ENCODE measurements around the gene POU4F1.

Gene POU4F1

DNA sequence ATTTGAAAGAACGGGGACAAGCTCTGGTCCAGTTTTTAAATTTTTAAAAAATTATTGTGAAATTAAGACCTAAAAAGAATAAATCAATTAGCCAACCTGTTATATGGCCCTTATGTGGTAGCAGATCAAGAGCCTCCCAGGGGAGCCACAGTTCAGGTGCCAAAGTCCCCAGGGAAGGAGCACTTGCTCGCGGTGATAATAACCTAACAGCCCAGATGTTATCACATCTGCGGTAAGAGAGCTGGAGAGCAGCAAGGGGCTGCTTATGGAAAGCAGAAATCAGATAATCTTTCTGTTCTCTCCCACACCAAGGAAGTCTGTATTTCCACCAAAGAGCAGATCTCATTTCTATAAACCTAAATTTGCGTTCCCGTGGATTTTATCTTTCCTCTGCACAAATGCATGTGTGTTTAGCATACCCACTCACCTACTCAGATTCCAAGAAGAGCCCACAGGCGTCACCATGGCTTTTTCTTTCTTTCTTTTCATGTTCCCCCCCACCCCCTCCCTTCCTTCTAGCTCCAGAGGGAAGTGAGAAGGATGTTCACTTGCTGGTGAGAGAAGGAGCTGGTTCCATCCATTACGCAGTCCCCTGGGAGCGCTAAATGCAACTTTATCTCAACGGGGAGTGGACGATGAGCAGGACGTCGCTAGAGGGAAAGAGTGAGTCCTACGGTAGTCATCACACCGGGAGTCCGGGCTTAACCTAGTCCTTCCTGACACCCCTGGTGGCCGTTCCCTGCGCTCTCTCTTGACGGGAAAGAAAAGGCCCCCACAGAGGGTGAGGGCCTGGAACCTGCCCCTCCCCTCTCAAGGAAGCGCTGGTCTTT is 1.6 kb upstream of the POU4F1 start:
- H3K27ac ChIP-seq (ENCODE audit: low read length) = no peak overlapping the region
- H3K4me1 ChIP-seq (ENCODE audit: control insufficient read depth in 1 of 2, insufficient read depth in 2 of 2, low read length in 2 of 2) = peaks cover 0 to 57% of the 10 kb centered on the region in 2 donors
- H3K9me3 ChIP-seq (ENCODE audit: control insufficient read depth in 1 of 2, low read length in 2 of 2) = no peaks in the 10 kb centered on the region
- H3K36me3 ChIP-seq (ENCODE audit: control insufficient read depth in 1 of 2, insufficient read depth in 2 of 2, low read length in 2 of 2) = no peaks in the 10 kb centered on the region
- peaks cover 90% of the 10 kb centered on the region for H3K27me3 ChIP-seq (ENCODE audit: low read depth, low read length)
- no peak overlapping the region for H3K4me3 ChIP-seq (ENCODE audit: low read depth in 1 of 2, low read length in 2 of 2)

DNA sequence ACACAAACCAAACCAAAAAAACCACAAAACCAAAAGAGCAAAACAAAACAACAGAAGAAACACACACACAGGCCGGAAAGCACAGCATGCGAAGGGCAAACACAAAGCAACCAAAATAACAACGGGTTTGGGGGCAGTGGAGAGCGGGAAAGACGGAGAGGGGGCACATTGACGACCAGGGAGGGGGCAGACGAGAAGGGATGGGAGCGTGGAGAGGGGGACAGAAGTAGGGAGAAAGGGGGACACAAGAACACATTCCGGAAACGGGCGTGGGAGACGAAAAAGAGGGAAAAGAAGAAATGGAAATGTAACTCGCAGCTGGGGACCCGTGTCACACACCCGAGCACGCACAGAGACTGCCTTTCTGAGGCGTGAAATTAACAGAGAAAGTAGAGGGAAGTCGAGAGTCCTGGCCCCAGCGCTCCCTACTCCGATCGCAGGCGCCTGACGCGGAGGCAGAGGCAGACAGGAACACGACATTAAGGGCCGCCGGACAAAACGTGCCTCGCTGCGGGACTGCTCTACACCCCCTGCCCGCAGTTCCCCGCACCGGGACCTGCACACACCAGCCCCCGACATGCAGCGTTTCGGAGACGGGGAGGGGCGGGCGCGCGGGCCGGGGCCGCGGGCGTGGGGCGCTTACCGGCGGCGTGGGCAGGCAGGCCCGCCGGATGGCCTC is 652 bp downstream of the POU4F1 start:
- H3K27ac ChIP-seq (ENCODE audit: low read length) = no peak overlapping the region
- H3K36me3 ChIP-seq (ENCODE audit: control insufficient read depth in 1 of 2, insufficient read depth in 2 of 2, low read length in 2 of 2) = no peaks in the 10 kb centered on the region
- H3K4me1 ChIP-seq (ENCODE audit: control insufficient read depth in 1 of 2, insufficient read depth in 2 of 2, low read length in 2 of 2) = peaks cover 0 to 34% of the 10 kb centered on the region in 2 donors
- peaks cover 91% of the 10 kb centered on the region for H3K27me3 ChIP-seq (ENCODE audit: low read depth, low read length)
- peak overlapping the region; percentile 7 to 59 for H3K4me3 ChIP-seq (ENCODE audit: low read depth in 1 of 2, low read length in 2 of 2)
- peaks cover 0 to 5% of the 10 kb centered on the region in 2 donors for H3K9me3 ChIP-seq (ENCODE audit: control insufficient read depth in 1 of 2, low read length in 2 of 2)

DNA sequence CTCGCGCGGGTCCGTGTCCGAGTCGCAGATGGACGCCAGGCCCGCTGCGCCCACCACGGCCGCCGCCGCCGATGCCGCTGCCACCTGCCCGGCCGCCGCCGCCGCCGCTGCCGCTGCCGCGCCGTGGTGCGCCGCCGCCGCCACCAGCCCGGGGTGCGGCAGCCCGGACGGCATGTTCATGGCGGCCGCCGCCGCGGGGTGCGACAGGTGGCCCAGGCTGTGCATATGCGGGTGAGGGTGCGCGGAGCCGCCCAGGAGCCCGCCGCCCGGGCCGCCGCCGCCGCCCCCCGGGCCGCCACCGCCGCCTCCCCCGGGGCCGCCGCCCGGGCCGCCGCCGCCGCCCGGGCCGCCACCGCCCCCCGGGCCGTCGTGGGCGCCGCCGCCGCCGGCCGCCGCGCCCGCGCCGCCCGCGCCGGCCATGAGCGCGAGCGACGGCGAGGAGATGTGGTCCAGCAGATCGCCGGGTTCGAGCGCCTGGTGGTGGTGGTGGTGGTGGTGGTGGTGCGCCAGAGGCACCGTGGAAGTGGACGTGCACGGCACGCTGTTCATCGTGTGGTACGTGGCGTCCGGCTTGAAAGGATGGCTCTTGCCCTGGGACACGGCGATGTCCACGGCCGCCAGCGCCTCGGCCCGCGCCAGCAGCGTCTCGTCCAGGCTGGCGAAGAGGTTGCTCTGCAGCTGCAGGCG is 1.3 kb downstream of the POU4F1 start:
- Histone ChIP-seq H3K9me3 (ENCODE audit: control insufficient read depth in 1 of 2, low read length in 2 of 2) (peaks cover 0 to 5% of the 10 kb centered on the region in 2 donors), H3K4me3 (ENCODE audit: low read depth in 1 of 2, low read length in 2 of 2) (peak overlapping the region in 1 of 2 donors; percentile 59), H3K36me3 (ENCODE audit: control insufficient read depth in 1 of 2, insufficient read depth in 2 of 2, low read length in 2 of 2) (no peaks in the 10 kb centered on the region), H3K27ac (ENCODE audit: low read length) (no peak overlapping the region), H3K27me3 (ENCODE audit: low read depth, low read length) (peaks cover 91% of the 10 kb centered on the region), H3K4me1 (ENCODE audit: control insufficient read depth in 1 of 2, insufficient read depth in 2 of 2, low read length in 2 of 2) (peaks cover 0 to 30% of the 10 kb centered on the region in 2 donors)

DNA sequence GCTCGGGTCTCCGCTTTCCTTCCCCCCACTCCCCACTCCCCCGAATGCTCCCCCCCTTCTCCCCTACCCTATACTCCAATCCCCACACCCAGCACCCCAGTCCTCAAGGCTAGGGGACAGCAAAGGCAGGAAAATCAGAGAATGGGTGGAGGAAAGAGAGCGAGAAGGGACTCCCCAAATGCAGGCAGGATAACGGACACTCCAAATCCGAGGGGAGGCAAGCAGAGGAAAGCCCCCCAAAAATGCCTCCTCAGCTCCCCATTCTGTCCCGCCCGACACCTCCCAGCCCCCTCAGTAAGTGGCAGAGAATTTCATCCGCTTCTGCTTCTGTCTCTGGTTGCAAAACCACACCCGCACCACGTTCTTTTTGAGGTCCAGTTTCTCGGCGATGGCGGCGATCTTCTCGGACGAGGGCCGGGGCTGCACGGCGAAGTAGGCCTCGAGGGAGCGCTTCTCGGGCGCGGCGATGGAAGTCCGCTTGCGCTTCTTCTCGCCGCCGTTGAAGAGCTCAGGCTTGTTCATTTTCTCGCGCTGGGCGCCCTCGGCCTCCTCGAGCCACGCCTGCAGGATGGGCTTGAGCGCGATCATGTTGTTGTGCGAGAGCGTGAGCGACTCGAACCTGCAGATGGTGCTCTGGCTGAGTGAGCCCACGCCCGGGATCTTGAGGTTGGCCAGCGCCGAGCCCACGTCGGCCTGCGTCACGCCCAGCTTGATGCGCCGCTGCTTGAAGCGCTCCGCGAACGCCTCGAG is 2.1 kb downstream of the POU4F1 start:
- Histone ChIP-seq H3K27ac (ENCODE audit: low read length) (no peak overlapping the region), H3K27me3 (ENCODE audit: low read depth, low read length) (peaks cover 91% of the 10 kb centered on the region), H3K4me1 (ENCODE audit: control insufficient read depth in 1 of 2, insufficient read depth in 2 of 2, low read length in 2 of 2) (peaks cover 0 to 33% of the 10 kb centered on the region in 2 donors), H3K36me3 (ENCODE audit: control insufficient read depth in 1 of 2, insufficient read depth in 2 of 2, low read length in 2 of 2) (no peaks in the 10 kb centered on the region), H3K4me3 (ENCODE audit: low read depth in 1 of 2, low read length in 2 of 2) (peak overlapping the region in 1 of 2 donors; percentile 14), H3K9me3 (ENCODE audit: control insufficient read depth in 1 of 2, low read length in 2 of 2) (peaks cover 0 to 5% of the 10 kb centered on the region in 2 donors)

DNA sequence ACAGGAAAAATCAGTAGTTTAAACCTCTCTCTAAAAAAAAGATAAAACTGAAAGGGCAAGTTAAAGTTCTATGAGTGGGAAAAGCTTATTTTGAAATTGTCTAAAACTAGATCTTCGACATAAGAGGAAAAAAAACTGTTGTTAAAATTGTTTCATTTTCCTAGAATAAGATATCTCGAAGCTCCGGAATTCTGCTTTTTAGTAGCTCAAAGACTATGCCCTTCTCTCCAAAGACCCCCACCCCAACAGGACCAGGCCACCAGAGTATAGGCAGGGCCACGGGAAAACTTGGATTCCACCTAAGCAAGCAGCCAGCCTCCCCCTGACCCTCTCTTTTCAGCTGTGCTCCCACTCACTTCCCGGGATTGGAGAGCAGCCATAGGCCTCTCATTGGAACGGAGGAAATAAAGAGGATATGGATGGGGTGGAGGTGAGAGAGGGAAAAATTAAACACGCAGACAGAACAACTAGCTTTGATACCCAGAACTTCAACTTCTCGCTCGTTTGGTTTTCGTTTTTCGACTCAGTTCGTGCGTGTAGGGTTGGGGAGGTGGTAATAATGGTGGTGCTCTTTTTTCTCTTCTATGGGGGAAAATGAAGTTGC is 3.0 kb downstream of the POU4F1 start:
- Histone ChIP-seq H3K4me3 (ENCODE audit: low read depth in 1 of 2, low read length in 2 of 2) (no peak overlapping the region), H3K36me3 (ENCODE audit: control insufficient read depth in 1 of 2, insufficient read depth in 2 of 2, low read length in 2 of 2) (no peaks in the 10 kb centered on the region), H3K27ac (ENCODE audit: low read length) (no peak overlapping the region), H3K9me3 (ENCODE audit: control insufficient read depth in 1 of 2, low read length in 2 of 2) (peaks cover 0 to 5% of the 10 kb centered on the region in 2 donors), H3K27me3 (ENCODE audit: low read depth, low read length) (peaks cover 91% of the 10 kb centered on the region), H3K4me1 (ENCODE audit: control insufficient read depth in 1 of 2, insufficient read depth in 2 of 2, low read length in 2 of 2) (peaks cover 4 to 41% of the 10 kb centered on the region in 2 donors)

DNA sequence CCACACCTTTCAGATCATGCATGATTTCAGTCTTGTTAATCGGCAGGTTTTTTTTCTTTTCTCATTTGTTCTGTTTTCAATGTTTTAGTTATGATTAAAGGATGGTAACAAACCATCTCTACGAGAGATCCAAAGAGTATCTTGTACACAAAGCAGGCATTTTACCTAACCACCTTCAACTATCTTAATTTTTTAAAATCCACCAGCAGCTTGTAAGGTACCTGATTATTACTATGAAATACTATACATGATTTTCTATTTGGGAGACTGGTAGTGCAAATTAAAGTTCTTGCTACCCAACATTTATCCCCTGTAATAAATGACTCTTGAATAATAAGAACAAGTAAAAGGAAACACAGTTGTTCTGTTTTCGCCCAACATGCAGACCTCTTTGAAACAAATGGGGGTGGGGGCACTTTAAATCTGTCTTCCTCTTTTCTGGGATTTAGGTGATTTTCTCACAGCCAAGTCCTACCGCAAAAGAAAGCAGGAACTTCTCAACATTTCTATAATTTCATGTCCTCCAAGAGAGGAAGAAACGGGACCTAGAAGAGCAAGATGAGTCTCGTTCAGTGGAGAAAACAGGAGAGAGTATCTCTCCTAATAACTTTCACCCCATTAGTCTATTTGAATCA is 3.6 kb downstream of the POU4F1 start:
- Histone ChIP-seq H3K4me1 (ENCODE audit: control insufficient read depth in 1 of 2, insufficient read depth in 2 of 2, low read length in 2 of 2) (peaks cover 4 to 41% of the 10 kb centered on the region in 2 donors), H3K27ac (ENCODE audit: low read length) (no peak overlapping the region), H3K36me3 (ENCODE audit: control insufficient read depth in 1 of 2, insufficient read depth in 2 of 2, low read length in 2 of 2) (no peaks in the 10 kb centered on the region), H3K4me3 (ENCODE audit: low read depth in 1 of 2, low read length in 2 of 2) (no peak overlapping the region), H3K27me3 (ENCODE audit: low read depth, low read length) (peaks cover 91% of the 10 kb centered on the region), H3K9me3 (ENCODE audit: control insufficient read depth in 1 of 2, low read length in 2 of 2) (peaks cover 0 to 5% of the 10 kb centered on the region in 2 donors)

DNA sequence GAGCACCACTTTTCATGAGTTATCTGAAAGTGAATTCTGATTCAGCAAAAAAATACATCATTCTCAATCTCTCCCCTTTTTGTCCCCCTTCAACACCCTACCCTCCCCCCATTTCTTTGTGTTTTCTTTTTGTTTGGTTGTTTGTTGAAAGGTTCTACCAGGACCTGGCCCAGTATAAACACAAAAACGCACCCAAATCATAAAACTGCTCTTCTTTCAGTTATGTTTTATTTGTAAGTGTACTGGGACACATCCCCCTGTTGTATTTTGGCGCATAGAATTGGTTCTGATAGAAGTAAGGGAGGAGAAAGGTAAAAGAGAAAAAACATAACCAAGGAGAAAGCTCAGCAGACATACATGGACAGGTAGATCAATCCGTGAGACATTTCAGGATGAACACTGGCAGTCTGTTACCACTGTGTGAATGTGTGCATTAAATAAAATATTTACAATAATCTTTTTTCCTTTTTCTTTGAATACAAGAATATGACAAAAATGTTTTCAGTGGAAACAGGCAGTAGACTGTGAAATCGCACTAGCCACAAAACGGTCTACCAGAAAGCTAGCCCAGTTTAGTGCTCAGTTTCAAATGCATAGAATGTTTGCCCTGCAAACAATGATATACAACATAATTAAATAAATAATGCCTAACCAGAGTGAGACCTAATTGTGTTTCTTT is 4.2 kb downstream of the POU4F1 start:
- Histone ChIP-seq H3K36me3 (ENCODE audit: control insufficient read depth in 1 of 2, insufficient read depth in 2 of 2, low read length in 2 of 2) (no peaks in the 10 kb centered on the region), H3K4me3 (ENCODE audit: low read depth in 1 of 2, low read length in 2 of 2) (no peak overlapping the region), H3K27me3 (ENCODE audit: low read depth, low read length) (peaks cover 91% of the 10 kb centered on the region), H3K27ac (ENCODE audit: low read length) (no peak overlapping the region), H3K4me1 (ENCODE audit: control insufficient read depth in 1 of 2, insufficient read depth in 2 of 2, low read length in 2 of 2) (peaks cover 4 to 41% of the 10 kb centered on the region in 2 donors), H3K9me3 (ENCODE audit: control insufficient read depth in 1 of 2, low read length in 2 of 2) (peaks cover 0 to 5% of the 10 kb centered on the region in 2 donors)

DNA sequence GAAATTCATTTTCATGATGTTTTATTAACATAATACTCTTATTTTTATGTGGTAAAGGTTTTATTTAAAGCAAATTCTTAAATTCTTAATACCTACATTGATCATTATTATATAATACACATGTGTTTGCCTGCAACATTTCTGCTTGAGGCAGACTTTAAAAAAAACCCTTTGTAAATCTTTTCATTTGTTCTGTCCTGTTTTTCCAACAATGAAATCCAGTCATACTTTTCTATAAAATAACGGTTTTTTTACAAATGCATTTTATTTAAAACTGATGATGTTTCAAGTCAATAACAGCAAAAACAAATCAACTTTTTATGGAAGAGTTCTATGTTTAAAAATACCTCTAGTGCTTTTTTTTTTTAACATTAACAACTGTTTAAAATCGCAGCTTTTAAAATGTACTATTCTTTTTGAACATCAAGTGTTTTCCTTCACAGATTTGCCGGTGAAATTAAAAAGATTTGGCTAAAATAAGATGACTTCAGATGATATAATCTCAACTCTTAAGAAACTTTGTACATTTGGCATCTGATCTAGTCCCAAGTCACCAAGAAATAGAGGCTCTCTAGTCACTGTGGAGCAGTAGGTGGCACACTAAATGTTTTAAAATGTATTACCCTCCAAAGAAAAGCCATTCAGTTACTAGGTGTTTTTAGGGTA is 5.1 kb downstream of the POU4F1 start:
- peaks cover 93% of the 10 kb centered on the region for H3K27me3 ChIP-seq (ENCODE audit: low read depth, low read length)
- no peaks in the 10 kb centered on the region for H3K36me3 ChIP-seq (ENCODE audit: control insufficient read depth in 1 of 2, insufficient read depth in 2 of 2, low read length in 2 of 2)

DNA sequence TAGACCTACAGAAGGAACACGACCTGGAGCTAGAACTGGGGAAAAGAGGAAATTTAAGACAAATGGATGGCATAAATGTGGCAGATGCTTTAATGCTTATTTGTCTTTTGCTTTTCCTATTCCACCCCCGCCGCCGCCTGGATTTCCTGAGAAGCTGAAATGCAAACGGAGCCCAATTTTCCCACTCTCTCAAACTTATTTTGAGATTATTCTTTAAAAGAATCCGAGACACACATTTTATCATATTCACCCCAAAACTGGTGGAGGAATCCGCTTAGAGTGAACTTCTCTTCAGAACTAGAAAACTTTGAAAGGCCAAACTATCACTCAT is 5.8 kb downstream of the POU4F1 start:
- Histone ChIP-seq H3K9me3 (ENCODE audit: control insufficient read depth in 1 of 2, low read length in 2 of 2) (peaks cover 0 to 5% of the 10 kb centered on the region in 2 donors), H3K4me3 (ENCODE audit: low read depth in 1 of 2, low read length in 2 of 2) (no peak overlapping the region), H3K27ac (ENCODE audit: low read length) (no peak overlapping the region), H3K4me1 (ENCODE audit: control insufficient read depth in 1 of 2, insufficient read depth in 2 of 2, low read length in 2 of 2) (peaks cover 4 to 27% of the 10 kb centered on the region in 2 donors), H3K27me3 (ENCODE audit: low read depth, low read length) (peaks cover 93% of the 10 kb centered on the region), H3K36me3 (ENCODE audit: control insufficient read depth in 1 of 2, insufficient read depth in 2 of 2, low read length in 2 of 2) (no peaks in the 10 kb centered on the region)

More for the DNA sequence above, 5.1 kb downstream of the POU4F1 start:
- Histone ChIP-seq H3K9me3 (ENCODE audit: control insufficient read depth in 1 of 2, low read length in 2 of 2) (peaks cover 0 to 5% of the 10 kb centered on the region in 2 donors), H3K4me1 (ENCODE audit: control insufficient read depth in 1 of 2, insufficient read depth in 2 of 2, low read length in 2 of 2) (peaks cover 4 to 34% of the 10 kb centered on the region in 2 donors), H3K27ac (ENCODE audit: low read length) (no peak overlapping the region), H3K4me3 (ENCODE audit: low read depth in 1 of 2, low read length in 2 of 2) (no peak overlapping the region)
